Lower leg skin (tissue), 3 donors: ENCODE measurements around the gene CCDC40.

Experiments used
- POLR2A ChIP-seq, 2 donors: fragments of 450-650 bp; IDR thresholded peaks; one replicate each; pipeline ENCODE4 v1.6.1; 2016 to 2017; ENCODE audit warnings: antibody characterized with exemption in 2 of 2, mild to moderate bottlenecking in 1 of 2, moderate library complexity in 1 of 2
- TF ChIP-seq, protein P1 (sequence below), 3 donors: fragments of 450-650 bp; IDR thresholded peaks; one replicate each; pipeline ENCODE4 v1.5.1; 2016; ENCODE audit warnings: antibody characterized with exemption in 3 of 3, mild to moderate bottlenecking in 3 of 3, moderate library complexity in 2 of 3

DNA sequence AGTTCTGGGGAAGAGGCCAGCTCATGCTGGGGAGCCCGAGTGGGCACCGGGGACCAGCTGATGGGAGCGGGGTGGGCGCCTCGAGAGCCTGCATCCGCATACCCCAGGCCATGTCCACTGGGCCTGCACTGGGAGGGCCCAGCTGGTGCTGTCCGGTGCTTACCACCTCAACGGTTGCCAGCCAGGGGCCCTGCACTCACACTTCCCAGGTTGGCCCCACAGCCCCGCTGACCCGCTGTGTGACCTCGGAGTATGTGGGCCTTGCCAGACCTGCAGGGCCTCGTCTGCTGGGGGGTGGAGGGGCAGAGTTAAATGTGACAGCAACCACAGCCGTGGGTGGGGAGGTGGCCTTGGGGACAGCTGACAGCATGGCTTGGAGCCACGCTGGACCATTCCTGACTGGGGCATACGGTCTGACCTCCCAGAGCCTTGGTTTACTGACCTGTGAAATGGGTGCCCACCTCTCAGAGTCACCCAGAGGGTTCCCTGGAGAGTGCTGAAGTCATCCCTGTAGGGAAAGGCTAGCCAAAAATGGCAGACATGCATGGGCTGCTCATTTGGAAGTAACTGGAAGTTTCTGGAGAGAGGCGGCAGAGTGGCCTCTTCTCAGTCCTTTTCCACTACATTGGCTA is 59.5 kb downstream of the CCDC40 start:
- TF ChIP-seq, protein P1, sequence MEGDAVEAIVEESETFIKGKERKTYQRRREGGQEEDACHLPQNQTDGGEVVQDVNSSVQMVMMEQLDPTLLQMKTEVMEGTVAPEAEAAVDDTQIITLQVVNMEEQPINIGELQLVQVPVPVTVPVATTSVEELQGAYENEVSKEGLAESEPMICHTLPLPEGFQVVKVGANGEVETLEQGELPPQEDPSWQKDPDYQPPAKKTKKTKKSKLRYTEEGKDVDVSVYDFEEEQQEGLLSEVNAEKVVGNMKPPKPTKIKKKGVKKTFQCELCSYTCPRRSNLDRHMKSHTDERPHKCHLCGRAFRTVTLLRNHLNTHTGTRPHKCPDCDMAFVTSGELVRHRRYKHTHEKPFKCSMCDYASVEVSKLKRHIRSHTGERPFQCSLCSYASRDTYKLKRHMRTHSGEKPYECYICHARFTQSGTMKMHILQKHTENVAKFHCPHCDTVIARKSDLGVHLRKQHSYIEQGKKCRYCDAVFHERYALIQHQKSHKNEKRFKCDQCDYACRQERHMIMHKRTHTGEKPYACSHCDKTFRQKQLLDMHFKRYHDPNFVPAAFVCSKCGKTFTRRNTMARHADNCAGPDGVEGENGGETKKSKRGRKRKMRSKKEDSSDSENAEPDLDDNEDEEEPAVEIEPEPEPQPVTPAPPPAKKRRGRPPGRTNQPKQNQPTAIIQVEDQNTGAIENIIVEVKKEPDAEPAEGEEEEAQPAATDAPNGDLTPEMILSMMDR (IDR thresholded peaks at IDR 0.05): no peak
- TF ChIP-seq POLR2A (IDR thresholded peaks at IDR 0.05): no peak
